Left lung (tissue), 10 donors: ENCODE measurements around the gene ATP1B1. TPM values are rescaled to one million over a fixed set of nuclear protein-coding genes. Genes with fewer than 3 reads are reported as not detected.
A peak's percentile ranks its signal among the peaks of the same experiment; 100 is the strongest.

Experiments
- ATAC-seq: fragments of 200-7000 bp; cut with Tn5 transposase; one replicate; pipeline ENCODE4 v1.9.1; 2020; ENCODE audit warnings: moderate library complexity
- DNase-seq, 4 donors: peaks; one replicate each; pipeline ENCODE4 v3.0.0-alpha.2; 2013 to 2020
- H3K27ac ChIP-seq, 2 donors: fragments of 200-600 bp; sonication (generic) in 1 of 2; one replicate each; pipeline versions ENCODE4 v1.5.0 to v1.8.0; 2020 to 2021
- H3K27me3 ChIP-seq, 2 donors: fragments of 200-600 bp; sonication (generic) in 1 of 2; one replicate each; pipeline versions ENCODE4 v1.5.0 to v1.8.0; 2020 to 2021
- H3K36me3 ChIP-seq, 2 donors: fragments of 200-600 bp; sonication (generic) in 1 of 2; one replicate each; pipeline versions ENCODE4 v1.5.0 to v1.8.0; 2020 to 2021
- H3K4me1 ChIP-seq, 2 donors: fragments of 200-600 bp; one replicate each; pipeline ENCODE4 v1.8.0; 2021
- H3K4me3 ChIP-seq, 2 donors: fragments of 200-600 bp; sonication (generic) in 1 of 2; one replicate each; pipeline versions ENCODE4 v1.5.0 to v1.8.0; 2020 to 2021; ENCODE audit warnings: mild to moderate bottlenecking in 1 of 2
- H3K9me3 ChIP-seq, 2 donors: fragments of 200-600 bp; sonication (generic) in 1 of 2; one replicate each; pipeline versions ENCODE4 v1.5.0 to v1.8.0; 2020 to 2021
- CTCF ChIP-seq, 2 donors: fragments of 200-600 bp; sonication (generic) in 1 of 2; IDR thresholded peaks; one replicate each; pipeline versions ENCODE4 v1.5.0 to v1.8.0; 2021; ENCODE audit warnings: antibody characterized with exemption in 2 of 2
- intact Hi-C, 2 donors: fragments of 100-400 bp; cut with DNase I; formaldehyde crosslinking; loops; one replicate each; pipeline versions ENCODE4 v1.11.2 to v1.14.2; 2022
- polyA plus RNA-seq, 6 donors: library from polyadenylated mRNA; unstranded; fragments of 120-200 nt; gene quantifications; one replicate each; pipeline ENCODE4 v1.2.1, GENCODE V29; 2013; ENCODE audit not compliant: insufficient read length in 6 of 6
- total RNA-seq, 2 donors: library from RNA; stranded (reverse); fragmentation: NEBNext Ultra II Directional; extraction: Animal tissue kit (Norgen Biotek cat#: 25700); gene quantifications; one replicate each; pipeline ENCODE4 v1.2.1, GENCODE V29; 2021
- donor health status: DM: no; HTN: yes; CAD: no.
- donor health status: DM: no; HTN: no; CAD: no.

Gene ATP1B1
- total and polyA plus RNA-seq, 8 donors, result 128 to 295 (median 165) TPM

GRCh38 chr1:169105087-169105433 lies 1.4 kb upstream of the ATP1B1 start:
- Histone ChIP-seq H3K27ac (peak overlapping the region; percentile 86 to 95), H3K36me3 (no peaks in the 10 kb centered on the region), H3K27me3 (peaks cover 0 to 50% of the 10 kb centered on the region in 2 donors), H3K9me3 (no peaks in the 10 kb centered on the region), H3K4me1 (peaks cover 4 to 44% of the 10 kb centered on the region in 2 donors), H3K4me3 (peak overlapping the region; percentile 64 to 82)
- TF ChIP-seq CTCF (IDR thresholded peaks at IDR 0.05), result no peak
- intact Hi-C loops, result no loop called here
- DNase-seq, result no peak
- ATAC-seq, result no peak

GRCh38 chr1:169105434-169106094 lies 926 bp upstream of the ATP1B1 start:
- Histone ChIP-seq H3K27me3 (peaks cover 0 to 50% of the 10 kb centered on the region in 2 donors), H3K4me3 (peak overlapping the region; percentile 64 to 82), H3K4me1 (peaks cover 8 to 49% of the 10 kb centered on the region in 2 donors), H3K9me3 (no peaks in the 10 kb centered on the region), H3K36me3 (no peaks in the 10 kb centered on the region), H3K27ac (peak overlapping the region; percentile 86 to 95)
- DNase-seq, result peak; percentile 50 to 94 (median 84)
- TF ChIP-seq CTCF (IDR thresholded peaks at IDR 0.05), result no peak
- intact Hi-C loops, result no loop called here
- ATAC-seq, result peak; percentile 62

- Histone ChIP-seq H3K9me3 (no peaks in the 10 kb centered on the region), H3K27me3 (peaks cover 0 to 50% of the 10 kb centered on the region in 2 donors), H3K36me3 (peaks cover 0 to 2% of the 10 kb centered on the region in 2 donors), H3K27ac (peak overlapping the region; percentile 86 to 95), H3K4me3 (peak overlapping the region; percentile 64 to 82), H3K4me1 (peaks cover 12 to 64% of the 10 kb centered on the region in 2 donors)
- no peak for ATAC-seq
- peak in 2 of 4 donors; percentile 35 to 82 for DNase-seq
- intact Hi-C loops, result no loop called here
- no peak for TF ChIP-seq CTCF (IDR thresholded peaks at IDR 0.05)
Measured at GRCh38 chr1:169106921-169107602, 572 bp downstream of the ATP1B1 start.

- Histone ChIP-seq H3K27ac (peak overlapping the region; percentile 86 to 95), H3K27me3 (peaks cover 0 to 50% of the 10 kb centered on the region in 2 donors), H3K4me3 (peak overlapping the region; percentile 64 to 82), H3K4me1 (peaks cover 12 to 64% of the 10 kb centered on the region in 2 donors), H3K36me3 (peaks cover 0 to 7% of the 10 kb centered on the region in 2 donors), H3K9me3 (no peaks in the 10 kb centered on the region)
- no peak for TF ChIP-seq CTCF (IDR thresholded peaks at IDR 0.05)
- peak in 2 of 4 donors; percentile 17 to 66 for DNase-seq
- intact Hi-C loops, result no loop called here
- no peak for ATAC-seq
Measured at GRCh38 chr1:169107603-169108208, 1.2 kb downstream of the ATP1B1 start.

GRCh38 chr1:169108223-169108622 lies 1.7 kb downstream of the ATP1B1 start:
- peak overlapping the region; percentile 86 to 95 for H3K27ac ChIP-seq
- no peaks in the 10 kb centered on the region for H3K9me3 ChIP-seq
- peak overlapping the region; percentile 64 to 82 for H3K4me3 ChIP-seq
- H3K27me3 ChIP-seq, result peaks cover 0 to 50% of the 10 kb centered on the region in 2 donors
- TF ChIP-seq CTCF (IDR thresholded peaks at IDR 0.05), result no peak
- DNase-seq (no peak), ATAC-seq (no peak)
- intact Hi-C loops, result no loop called here
- H3K4me1 ChIP-seq, result peaks cover 12 to 66% of the 10 kb centered on the region in 2 donors
- H3K36me3 ChIP-seq, result peaks cover 0 to 7% of the 10 kb centered on the region in 2 donors
